GM12872 (cell line): Measurements from ENCODE around the gene SSPN.

Experiments
- TF ChIP-seq, protein P1 (sequence below): IDR thresholded peaks from 3 replicates; pipeline ENCODE4 v1.5.1; 2011; ENCODE audit warnings: low read depth, mild to moderate bottlenecking, low read length, moderate library complexity; ENCODE audit not compliant: insufficient read depth

The SSPN gene

DNA sequence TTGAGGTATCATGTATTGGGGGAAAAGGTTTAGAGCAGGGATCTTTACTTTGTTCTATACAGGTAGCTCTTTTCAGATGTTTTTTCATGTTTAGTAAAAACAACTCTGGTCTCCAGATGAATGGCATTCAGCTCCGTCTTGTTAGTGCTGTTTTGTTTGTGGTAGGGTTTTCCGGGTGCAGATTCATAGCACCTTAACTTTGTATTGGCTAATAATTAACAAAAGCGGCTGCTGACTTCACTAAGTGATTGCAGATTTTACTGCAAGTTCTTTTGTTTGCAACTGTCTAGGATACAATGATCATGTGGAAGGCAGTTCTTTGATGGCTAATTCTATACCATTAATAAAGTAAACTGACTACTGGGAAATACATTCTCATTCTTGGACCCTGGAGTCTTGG is 38.4 kb upstream of the SSPN start:
- TF ChIP-seq, protein P1, sequence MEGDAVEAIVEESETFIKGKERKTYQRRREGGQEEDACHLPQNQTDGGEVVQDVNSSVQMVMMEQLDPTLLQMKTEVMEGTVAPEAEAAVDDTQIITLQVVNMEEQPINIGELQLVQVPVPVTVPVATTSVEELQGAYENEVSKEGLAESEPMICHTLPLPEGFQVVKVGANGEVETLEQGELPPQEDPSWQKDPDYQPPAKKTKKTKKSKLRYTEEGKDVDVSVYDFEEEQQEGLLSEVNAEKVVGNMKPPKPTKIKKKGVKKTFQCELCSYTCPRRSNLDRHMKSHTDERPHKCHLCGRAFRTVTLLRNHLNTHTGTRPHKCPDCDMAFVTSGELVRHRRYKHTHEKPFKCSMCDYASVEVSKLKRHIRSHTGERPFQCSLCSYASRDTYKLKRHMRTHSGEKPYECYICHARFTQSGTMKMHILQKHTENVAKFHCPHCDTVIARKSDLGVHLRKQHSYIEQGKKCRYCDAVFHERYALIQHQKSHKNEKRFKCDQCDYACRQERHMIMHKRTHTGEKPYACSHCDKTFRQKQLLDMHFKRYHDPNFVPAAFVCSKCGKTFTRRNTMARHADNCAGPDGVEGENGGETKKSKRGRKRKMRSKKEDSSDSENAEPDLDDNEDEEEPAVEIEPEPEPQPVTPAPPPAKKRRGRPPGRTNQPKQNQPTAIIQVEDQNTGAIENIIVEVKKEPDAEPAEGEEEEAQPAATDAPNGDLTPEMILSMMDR: no peak

GRCh38 chr12:26158078-26158764 is 37.2 kb upstream of the SSPN start:
- TF ChIP-seq, protein P1: peak; percentile 44

- TF ChIP-seq, protein P1: no peak
Observed at GRCh38 chr12:26162174-26162573, 33.2 kb upstream of the SSPN start.

DNA sequence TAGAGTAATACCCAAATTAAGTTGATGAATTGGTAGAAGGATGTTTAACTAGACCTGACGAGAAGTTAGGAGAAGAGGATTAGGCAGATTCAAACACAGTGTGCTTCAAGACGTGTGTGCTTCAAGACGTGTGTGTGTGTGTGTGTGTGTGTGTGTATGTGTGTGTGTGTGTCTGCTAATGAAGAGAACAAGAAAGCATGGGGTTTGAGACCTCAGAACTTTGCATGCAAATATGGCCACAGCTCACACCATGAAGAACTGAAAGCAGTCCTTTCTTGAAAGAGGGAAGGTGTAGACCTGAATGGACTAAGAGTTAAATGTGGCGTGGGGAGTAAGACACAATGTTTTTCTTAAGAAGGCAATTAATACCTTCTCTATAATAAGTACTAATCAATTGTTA is 32.5 kb upstream of the SSPN start:
- TF ChIP-seq, protein P1: no peak

DNA sequence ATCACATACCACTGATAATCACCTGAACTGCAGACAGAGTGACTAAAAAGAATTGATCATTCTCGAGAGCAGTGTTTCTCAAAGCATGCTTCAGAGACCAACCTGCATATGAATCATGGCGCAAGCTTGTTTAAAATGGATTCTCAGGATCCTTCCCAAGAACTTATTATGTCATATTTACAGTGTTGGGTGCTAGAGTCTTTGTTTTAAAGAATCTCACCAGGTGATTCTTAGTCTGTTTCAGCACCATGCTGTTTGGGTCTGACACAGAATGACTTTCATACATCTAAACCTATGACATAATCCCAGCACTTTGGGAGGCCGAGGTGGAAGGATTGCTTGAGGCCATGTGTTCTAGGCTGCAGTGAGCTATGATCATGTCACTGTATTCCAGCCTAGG is 31.3 kb upstream of the SSPN start:
- TF ChIP-seq, protein P1: no peak

DNA sequence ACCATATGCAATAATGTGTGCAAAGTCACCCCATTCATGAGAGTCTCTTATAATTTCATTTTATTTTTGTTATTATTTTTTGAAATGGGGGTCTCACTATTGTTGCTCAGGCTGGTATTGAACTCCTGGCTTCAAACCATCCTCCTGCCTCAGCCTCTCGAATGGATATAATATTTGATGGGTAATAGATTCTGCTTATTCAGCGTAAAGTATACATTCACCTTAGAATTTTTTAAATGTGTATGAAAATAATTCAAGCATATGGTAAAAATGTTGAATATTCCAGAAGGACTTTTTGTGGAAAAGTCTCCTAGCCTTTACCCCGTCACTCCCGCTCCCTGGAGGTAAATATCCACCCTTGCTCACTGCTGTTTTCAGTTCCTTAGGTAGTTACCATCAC is 23.4 kb upstream of the SSPN start:
- TF ChIP-seq, protein P1: no peak

DNA sequence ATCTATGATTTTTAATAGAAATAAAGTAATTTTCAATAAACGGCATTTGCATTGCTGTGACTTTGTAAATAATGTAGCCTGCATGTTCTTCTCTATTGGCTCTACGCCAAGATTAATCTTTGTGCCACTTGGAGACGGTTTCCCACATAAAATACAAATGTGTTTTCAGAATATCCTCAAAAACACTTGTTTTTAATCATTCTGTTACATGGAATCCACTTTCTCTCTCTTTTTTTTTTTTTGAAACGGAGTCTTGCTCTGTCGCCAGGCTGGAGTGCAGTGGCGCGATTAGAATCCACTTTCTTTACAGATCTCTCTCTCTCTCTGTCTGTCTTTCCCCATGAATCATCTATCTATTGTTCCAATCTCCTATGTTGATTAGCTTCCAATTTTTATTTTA is 22.8 kb upstream of the SSPN start:
- TF ChIP-seq, protein P1: no peak
